HG03064 (cell line): ENCODE measurements around the gene CCT7.
"Not testable (repeated sequence)": the region's sequence is repeated elsewhere in the genome, so short reads cannot be mapped to it uniquely, and the experiment has no call there.

Experiments
- ATAC-seq: cut with Tn5 transposase; IDR thresholded peaks from one replicate; pipeline ENCODE4 v1.9.1; 2021; ENCODE audit warnings: low read depth; ENCODE audit not compliant: unreplicated experiment

The CCT7 gene

GRCh38 chr2:73233932-73234832 lies at the start of gene CCT7:
TSS of gene CCT7 (plus strand) at chr2:73234308. CDS start at chr2:73234379, 71 bp downstream.
- ATAC-seq, result peak; percentile 60

GRCh38 chr2:73185965-73186364 lies 48.1 kb upstream of the CCT7 start:
- ATAC-seq, result no peak

GRCh38 chr2:73187549-73187948 lies 46.6 kb upstream of the CCT7 start:
- ATAC-seq, result no peak

GRCh38 chr2:73197579-73197978 lies 36.5 kb upstream of the CCT7 start:
- ATAC-seq, result no peak

GRCh38 chr2:73200281-73200680 lies 33.8 kb upstream of the CCT7 start:
- ATAC-seq, result not testable (repeated sequence)

GRCh38 chr2:73202156-73203054 lies 31.7 kb upstream of the CCT7 start, which contains the start of gene NOTO:
TSS of gene NOTO (plus strand) at chr2:73202574. CDS start at chr2:73202667, 93 bp downstream.
- ATAC-seq, result no peak

GRCh38 chr2:73203055-73203681 lies 30.9 kb upstream of the CCT7 start:
- no peak for ATAC-seq

- no peak for ATAC-seq
Observed at GRCh38 chr2:73205611-73206010, 28.5 kb upstream of the CCT7 start.

- ATAC-seq, result no peak
Observed at GRCh38 chr2:73208258-73208657, 25.9 kb upstream of the CCT7 start.

GRCh38 chr2:73210019-73210418 lies 24.1 kb upstream of the CCT7 start:
- ATAC-seq, result no peak

- ATAC-seq, result no peak
Observed at GRCh38 chr2:73210696-73211095, 23.4 kb upstream of the CCT7 start.

- no peak for ATAC-seq
Observed at GRCh38 chr2:73212098-73212447, 22.0 kb upstream of the CCT7 start.

GRCh38 chr2:73212448-73213176 lies 21.5 kb upstream of the CCT7 start:
- peak; percentile 71 for ATAC-seq

- ATAC-seq, result peak; percentile 85
Observed at GRCh38 chr2:73214120-73215035, 19.7 kb upstream of the CCT7 start, which contains the start of gene SMYD5. TSS of gene SMYD5 (plus strand) at chr2:73214245. CDS start at chr2:73214267, 22 bp downstream.

- ATAC-seq, result no peak
Observed at GRCh38 chr2:73215254-73215653, 18.9 kb upstream of the CCT7 start.

GRCh38 chr2:73217160-73217559 lies 16.9 kb upstream of the CCT7 start:
- no peak for ATAC-seq

GRCh38 chr2:73217826-73218225 lies 16.3 kb upstream of the CCT7 start:
- no peak for ATAC-seq

- no peak for ATAC-seq
Observed at GRCh38 chr2:73218298-73218697, 15.8 kb upstream of the CCT7 start.

GRCh38 chr2:73223821-73224220 lies 10.3 kb upstream of the CCT7 start:
- ATAC-seq, result no peak
